ENCODE data around the gene KIF1B. TPM values are rescaled to one million over a fixed set of nuclear protein-coding genes. Genes with fewer than 3 reads are reported as not detected.

KIF1B gene
- total and polyA plus RNA-seq, 10 donors, result 1.6 to 53.5 (median 34.5) TPM

- H3K27ac ChIP-seq, result peak overlapping the region in 3 of 8 donors; percentile 46 to 56 (median 56)
- H3K36me3 ChIP-seq, result peaks cover 0 to 99% (median 11%) of the 10 kb centered on the region in 6 donors
- no peaks in the 10 kb centered on the region for H3K27me3 ChIP-seq (replicated peaks in 1 of 7)
- intact Hi-C loops (cut with DNase I; ENCODE audit: low total_unique reads), result no loop called here
- H3K4me3 ChIP-seq, result no peak overlapping the region
- H3K4me1 ChIP-seq, result peaks cover 0 to 17% (median 0%) of the 10 kb centered on the region in 6 donors
- WGBS, 5 donors, result 82 to 90% (median 87%) methylated on average over 3 of the region's 3 CpGs
- TF ChIP-seq POLR2AphosphoS5 (IDR thresholded peaks at IDR 0.05) (no peak), CTCF (IDR thresholded peaks at IDR 0.05 in 8 of 11, conservative IDR thresholded peaks at IDR 0.05 in 3 of 11) (no peak), POLR2A (IDR thresholded peaks at IDR 0.05) (no peak)
- no peaks in the 10 kb centered on the region for H3K9me3 ChIP-seq
- no peak for DNase-seq
Measured at GRCh38 chr1:10263450-10264082, 53.2 kb downstream of the KIF1B start.

GRCh38 chr1:10265027-10265426, 54.7 kb downstream of the KIF1B start:
- WGBS, 5 donors, result 96 to 99% (median 98%) methylated on average over 4 of the region's 4 CpGs
- Histone ChIP-seq H3K36me3 (peaks cover 0 to 99% (median 14%) of the 10 kb centered on the region in 6 donors), H3K4me3 (no peak overlapping the region), H3K4me1 (peaks cover 0 to 16% (median 0%) of the 10 kb centered on the region in 6 donors), H3K27me3 (replicated peaks in 1 of 7) (no peaks in the 10 kb centered on the region), H3K9me3 (no peaks in the 10 kb centered on the region), H3K27ac (peak overlapping the region in 1 of 8 donors; percentile 56)
- DNase-seq, result no peak
- no peak for TF ChIP-seq CTCF (IDR thresholded peaks at IDR 0.05 in 8 of 11, conservative IDR thresholded peaks at IDR 0.05 in 3 of 11)
- no peak for TF ChIP-seq POLR2A (IDR thresholded peaks at IDR 0.05)
- TF ChIP-seq POLR2AphosphoS5 (IDR thresholded peaks at IDR 0.05), result no peak
- intact Hi-C loops (cut with DNase I; ENCODE audit: low total_unique reads), result no loop called here

- TF ChIP-seq POLR2AphosphoS5 (IDR thresholded peaks at IDR 0.05), result no peak
- TF ChIP-seq POLR2A (IDR thresholded peaks at IDR 0.05), result no peak
- no peak for TF ChIP-seq CTCF (IDR thresholded peaks at IDR 0.05 in 8 of 11, conservative IDR thresholded peaks at IDR 0.05 in 3 of 11)
- no peak overlapping the region for H3K27ac ChIP-seq
- peaks cover 0 to 95% (median 15%) of the 10 kb centered on the region in 6 donors for H3K36me3 ChIP-seq
- no peaks in the 10 kb centered on the region for H3K27me3 ChIP-seq (replicated peaks in 1 of 7)
- peaks cover 0 to 16% (median 0%) of the 10 kb centered on the region in 6 donors for H3K4me1 ChIP-seq
- H3K9me3 ChIP-seq, result no peaks in the 10 kb centered on the region
- intact Hi-C loops (cut with DNase I; ENCODE audit: low total_unique reads), result no loop called here
- WGBS, 5 donors, result 97 to 98% (median 98%) methylated on average over 3 of the region's 3 CpGs
- no peak overlapping the region for H3K4me3 ChIP-seq
- no peak for DNase-seq
Measured at GRCh38 chr1:10265900-10266299, 55.5 kb downstream of the KIF1B start.

GRCh38 chr1:10267319-10267718, 56.9 kb downstream of the KIF1B start:
- H3K36me3 ChIP-seq, result peaks cover 0 to 94% (median 11%) of the 10 kb centered on the region in 6 donors
- no peak overlapping the region for H3K27ac ChIP-seq
- intact Hi-C loops (cut with DNase I; ENCODE audit: low total_unique reads), result no loop called here
- H3K9me3 ChIP-seq, result no peaks in the 10 kb centered on the region
- WGBS, 5 donors, result 96 to 100% (median 98%) methylated on average over 5 of the region's 5 CpGs
- DNase-seq, result no peak
- peaks cover 0 to 15% (median 0%) of the 10 kb centered on the region in 6 donors for H3K4me1 ChIP-seq
- no peaks in the 10 kb centered on the region for H3K27me3 ChIP-seq (replicated peaks in 1 of 7)
- H3K4me3 ChIP-seq, result no peak overlapping the region
- TF ChIP-seq CTCF (IDR thresholded peaks at IDR 0.05 in 8 of 11, conservative IDR thresholded peaks at IDR 0.05 in 3 of 11), result no peak
- no peak for TF ChIP-seq POLR2AphosphoS5 (IDR thresholded peaks at IDR 0.05)
- no peak for TF ChIP-seq POLR2A (IDR thresholded peaks at IDR 0.05)
